ENCODE data around the gene VOPP1. TPM values are rescaled to one million over a fixed set of nuclear protein-coding genes. Genes with fewer than 3 reads are reported as not detected.

Gene VOPP1
- polyA plus RNA-seq, 1 experiment = 88.4 TPM

DNA sequence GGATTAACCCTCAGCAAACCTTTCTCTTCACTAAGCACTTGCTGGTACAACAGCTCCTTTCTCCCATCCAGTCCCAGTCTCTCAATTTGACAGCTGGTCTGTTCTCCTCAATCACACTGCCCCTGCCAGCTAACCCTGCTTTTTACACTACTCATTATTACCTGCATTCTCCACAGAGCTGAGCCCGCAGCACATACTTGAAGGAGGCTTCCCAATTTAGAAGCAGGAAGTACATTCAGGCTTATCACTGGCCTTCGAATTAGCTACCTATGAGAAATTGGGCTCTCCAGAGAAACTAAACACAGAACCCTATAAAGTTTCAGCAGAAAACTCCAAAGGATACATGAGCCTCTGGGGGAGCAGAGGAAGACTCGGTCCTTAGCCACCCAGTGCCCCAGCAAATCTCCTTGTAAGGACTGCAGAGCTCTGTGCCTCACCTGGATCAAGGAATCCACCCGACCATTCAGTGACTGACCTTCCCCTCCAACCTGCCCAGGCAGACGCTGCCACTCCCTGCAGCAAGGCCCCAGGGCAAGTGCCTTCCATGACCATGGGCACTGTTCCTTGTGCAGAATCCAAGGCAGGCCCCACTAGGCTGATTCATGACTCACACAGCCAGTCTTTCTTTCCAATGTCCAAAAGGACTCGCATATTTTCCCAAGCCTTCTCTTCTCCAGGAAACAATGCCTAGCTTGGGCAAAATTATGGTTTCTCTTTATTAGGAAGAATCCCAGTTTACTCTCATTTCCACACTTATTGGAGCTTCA lies 68.0 kb downstream of the VOPP1 start:
- no peaks in the 10 kb centered on the region for H3K27me3 ChIP-seq (ENCODE audit: control insufficient read depth, insufficient read depth, low read length)
- H3K4me3 ChIP-seq (ENCODE audit: low read depth, low read length) = no peak overlapping the region
- ChIA-PET POLR2A (no interaction called here), CTCF (interaction anchor here (1.2 kb wide), 1 partner anchor 459 kb away, joined by 3 read pairs; no protein-coding TSS in a partner anchor)
- no peak for DNase-seq (ENCODE audit: low read depth, low spot score)
- TF ChIP-seq, protein P1, sequence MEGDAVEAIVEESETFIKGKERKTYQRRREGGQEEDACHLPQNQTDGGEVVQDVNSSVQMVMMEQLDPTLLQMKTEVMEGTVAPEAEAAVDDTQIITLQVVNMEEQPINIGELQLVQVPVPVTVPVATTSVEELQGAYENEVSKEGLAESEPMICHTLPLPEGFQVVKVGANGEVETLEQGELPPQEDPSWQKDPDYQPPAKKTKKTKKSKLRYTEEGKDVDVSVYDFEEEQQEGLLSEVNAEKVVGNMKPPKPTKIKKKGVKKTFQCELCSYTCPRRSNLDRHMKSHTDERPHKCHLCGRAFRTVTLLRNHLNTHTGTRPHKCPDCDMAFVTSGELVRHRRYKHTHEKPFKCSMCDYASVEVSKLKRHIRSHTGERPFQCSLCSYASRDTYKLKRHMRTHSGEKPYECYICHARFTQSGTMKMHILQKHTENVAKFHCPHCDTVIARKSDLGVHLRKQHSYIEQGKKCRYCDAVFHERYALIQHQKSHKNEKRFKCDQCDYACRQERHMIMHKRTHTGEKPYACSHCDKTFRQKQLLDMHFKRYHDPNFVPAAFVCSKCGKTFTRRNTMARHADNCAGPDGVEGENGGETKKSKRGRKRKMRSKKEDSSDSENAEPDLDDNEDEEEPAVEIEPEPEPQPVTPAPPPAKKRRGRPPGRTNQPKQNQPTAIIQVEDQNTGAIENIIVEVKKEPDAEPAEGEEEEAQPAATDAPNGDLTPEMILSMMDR (IDR thresholded peaks at IDR 0.05; ENCODE audit: low read depth, low read length) = no peak
- H3K9me3 ChIP-seq (ENCODE audit: control insufficient read depth, insufficient read depth, low read length) = no peaks in the 10 kb centered on the region
- H3K27ac ChIP-seq (ENCODE audit: low read depth, low read length) = no peak overlapping the region

DNA sequence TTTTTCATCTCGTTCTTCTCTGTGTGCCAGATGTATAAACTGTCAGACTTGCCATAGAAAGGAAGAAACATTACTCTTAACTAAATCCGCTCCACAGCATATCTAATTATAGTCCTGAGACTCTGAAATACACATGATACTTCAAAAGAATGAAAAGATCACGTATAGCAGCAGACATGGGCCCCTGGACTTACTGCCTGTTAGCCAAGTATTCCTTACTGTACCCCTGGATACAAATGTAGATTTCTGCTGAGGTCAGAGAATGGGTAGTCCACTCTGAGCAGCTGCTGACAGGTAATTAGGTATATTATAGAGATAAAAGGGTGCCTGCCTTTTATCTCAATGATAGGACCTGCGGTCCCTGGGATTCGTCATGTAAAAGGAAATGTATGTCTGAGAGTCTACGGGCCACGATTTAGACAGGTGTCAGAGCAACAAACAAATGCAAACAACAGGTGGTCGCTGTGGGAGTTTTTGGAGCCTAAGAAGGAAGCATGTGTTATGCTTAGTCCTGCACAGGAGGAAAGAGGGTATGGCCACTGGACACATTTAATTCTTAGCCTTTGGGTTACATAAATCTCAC lies 69.4 kb downstream of the VOPP1 start:
- Histone ChIP-seq H3K27me3 (ENCODE audit: control insufficient read depth, insufficient read depth, low read length) (no peaks in the 10 kb centered on the region), H3K9me3 (ENCODE audit: control insufficient read depth, insufficient read depth, low read length) (no peaks in the 10 kb centered on the region), H3K4me3 (ENCODE audit: low read depth, low read length) (no peak overlapping the region), H3K27ac (ENCODE audit: low read depth, low read length) (no peak overlapping the region)
- ChIA-PET POLR2A (no interaction called here), CTCF (no interaction called here)
- DNase-seq (ENCODE audit: low read depth, low spot score) = no peak
- TF ChIP-seq, protein P1 (IDR thresholded peaks at IDR 0.05; ENCODE audit: low read depth, low read length) = no peak

DNA sequence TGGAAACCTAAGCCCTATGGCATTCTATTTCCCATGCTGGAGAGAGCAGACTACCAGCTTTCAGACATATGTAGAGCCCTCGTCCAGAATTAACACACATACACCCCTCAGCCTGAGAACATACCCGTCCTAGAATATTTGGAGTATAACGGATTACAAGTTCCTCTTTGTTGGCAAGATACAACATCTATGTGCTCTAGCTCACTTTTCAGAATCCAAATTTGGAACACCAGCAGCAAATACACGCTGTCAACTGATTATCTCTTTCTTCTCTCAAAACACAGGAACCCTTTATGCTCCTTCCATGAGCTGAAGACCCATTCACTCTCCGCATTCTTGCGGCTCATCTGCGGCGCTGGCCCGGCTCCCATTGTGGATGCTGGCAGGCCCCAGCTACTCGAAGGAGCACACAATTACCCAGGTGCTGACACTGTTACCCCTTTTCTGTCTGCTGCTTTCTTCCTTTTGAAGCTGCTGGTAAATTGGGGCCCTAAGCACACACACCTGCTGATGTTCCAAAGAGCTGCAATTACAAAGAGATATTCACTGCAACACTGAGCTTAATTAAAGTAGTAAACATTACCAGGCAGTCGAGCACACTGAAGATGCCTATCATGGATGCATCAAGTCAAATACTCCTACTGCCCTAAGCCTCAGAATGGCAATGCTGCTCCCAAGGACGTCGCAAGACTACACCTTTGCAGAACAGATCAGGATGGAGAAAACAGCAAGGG lies 70.0 kb downstream of the VOPP1 start:
- ChIA-PET CTCF (interaction anchor here (0.6 kb wide), 1 partner anchor 24 kb away, joined by 3 read pairs; no protein-coding TSS in a partner anchor), POLR2A (no interaction called here)
- H3K9me3 ChIP-seq (ENCODE audit: control insufficient read depth, insufficient read depth, low read length) = no peaks in the 10 kb centered on the region
- no peak overlapping the region for H3K27ac ChIP-seq (ENCODE audit: low read depth, low read length)
- DNase-seq (ENCODE audit: low read depth, low spot score) = no peak
- H3K4me3 ChIP-seq (ENCODE audit: low read depth, low read length) = no peak overlapping the region
- TF ChIP-seq, protein P1 (IDR thresholded peaks at IDR 0.05; ENCODE audit: low read depth, low read length) = no peak
- H3K27me3 ChIP-seq (ENCODE audit: control insufficient read depth, insufficient read depth, low read length) = no peaks in the 10 kb centered on the region

DNA sequence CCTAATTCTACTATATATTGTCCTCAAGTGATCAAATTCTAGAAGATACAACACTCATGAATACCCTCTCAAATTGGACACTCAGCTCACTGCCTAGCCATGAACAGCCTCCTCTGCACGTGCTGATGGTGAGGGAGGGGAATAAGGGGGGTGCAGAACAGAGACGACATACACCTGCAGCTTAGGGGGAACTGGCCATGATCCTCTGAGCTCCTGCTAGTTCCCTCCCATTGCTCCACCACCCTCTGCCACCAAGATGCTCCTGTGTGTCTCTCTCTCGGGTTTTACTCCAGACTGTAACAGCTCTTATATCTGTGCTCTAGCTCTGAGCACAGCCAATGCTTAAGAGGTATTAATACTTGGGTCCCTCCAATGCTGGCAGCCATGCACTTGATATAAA lies 70.7 kb downstream of the VOPP1 start:
- ChIA-PET POLR2A (no interaction called here), CTCF (no interaction called here)
- no peak for DNase-seq (ENCODE audit: low read depth, low spot score)

More for the DNA sequence above, 70.7 kb downstream of the VOPP1 start:
- H3K27me3 ChIP-seq (ENCODE audit: control insufficient read depth, insufficient read depth, low read length) = no peaks in the 10 kb centered on the region
- TF ChIP-seq, protein P1 (IDR thresholded peaks at IDR 0.05; ENCODE audit: low read depth, low read length) = no peak
- no peak overlapping the region for H3K27ac ChIP-seq (ENCODE audit: low read depth, low read length)
- H3K4me3 ChIP-seq (ENCODE audit: low read depth, low read length) = no peak overlapping the region
- no peaks in the 10 kb centered on the region for H3K9me3 ChIP-seq (ENCODE audit: control insufficient read depth, insufficient read depth, low read length)
